NK-92 (cell line): ENCODE results near the gene GBP2.
"Not testable (repeated sequence)": the region's sequence is repeated elsewhere in the genome, so short reads cannot be mapped to it uniquely, and the experiment has no call there.

Source experiments
- DNase-seq: peaks from one replicate; lab custom pipeline; 2025; ENCODE audit not compliant: unreplicated experiment; lab: John Stamatoyannopoulos, UW

GBP2 gene

GRCh38 chr1:89125913-89126580, at the start of gene GBP2:
Gene GBP2, minus strand, starts transcription at chr1:89126114. Its CDS starts 4,148 bp downstream, at chr1:89121966.
- DNase-seq = no peak

GRCh38 chr1:89174491-89174890, 48.6 kb upstream of the GBP2 start:
- no peak for DNase-seq

GRCh38 chr1:89172468-89173143, 46.7 kb upstream of the GBP2 start:
- DNase-seq = no peak

GRCh38 chr1:89171067-89171438, 45.1 kb upstream of the GBP2 start:
- no peak for DNase-seq

GRCh38 chr1:89170170-89171066, 44.5 kb upstream of the GBP2 start:
- DNase-seq = no peak

GRCh38 chr1:89169166-89169565, 43.3 kb upstream of the GBP2 start:
- DNase-seq = no peak

- no peak for DNase-seq
Measured at GRCh38 chr1:89167590-89168230, 41.8 kb upstream of the GBP2 start.

- no peak for DNase-seq
Measured at GRCh38 chr1:89166705-89167104, 40.8 kb upstream of the GBP2 start.

- no peak for DNase-seq
Measured at GRCh38 chr1:89165811-89166210, 39.9 kb upstream of the GBP2 start.

- no peak for DNase-seq
Measured at GRCh38 chr1:89151047-89151446, 25.1 kb upstream of the GBP2 start.

GRCh38 chr1:89149976-89150375, 24.1 kb upstream of the GBP2 start:
- DNase-seq = no peak

GRCh38 chr1:89149229-89149628, 23.3 kb upstream of the GBP2 start:
- no peak for DNase-seq

- DNase-seq = no peak
Measured at GRCh38 chr1:89147678-89148658, 22.1 kb upstream of the GBP2 start.

- no peak for DNase-seq
Measured at GRCh38 chr1:89146721-89147120, 20.8 kb upstream of the GBP2 start.

- no peak for DNase-seq
Measured at GRCh38 chr1:89143484-89143883, 17.6 kb upstream of the GBP2 start.

GRCh38 chr1:89142160-89142559, 16.2 kb upstream of the GBP2 start:
- no peak for DNase-seq

- no peak for DNase-seq
Measured at GRCh38 chr1:89133747-89134146, 7.8 kb upstream of the GBP2 start.

- DNase-seq = no peak
Measured at GRCh38 chr1:89130716-89131115, 4.8 kb upstream of the GBP2 start.

- DNase-seq = no peak
Measured at GRCh38 chr1:89129911-89130310, 4.0 kb upstream of the GBP2 start.

GRCh38 chr1:89128003-89128458, 2.1 kb upstream of the GBP2 start:
- not testable (repeated sequence) for DNase-seq
